GM12892 (cell line): ENCODE data around the gene CNGB1.

Source experiments
- DNase-seq: peaks from one replicate; pipeline ENCODE4 v3.0.0; 2011; ENCODE audit not compliant: insufficient read length
- FAIRE-seq: peaks from 2 replicates; lab custom pipeline; 2011; peaks lifted over from hg19 to GRCh38; lab: Jason Lieb, UNC
- POLR2A ChIP-seq: IDR thresholded peaks from 2 replicates; pipeline ENCODE4 v1.6.1; 2011; ENCODE audit warnings: low read depth, low read length, control low read depth
- POLR2AphosphoS5 ChIP-seq: IDR thresholded peaks from 2 replicates; pipeline ENCODE4 v1.6.1; 2011; ENCODE audit warnings: low read depth, low read length, control low read depth
- TAF1 ChIP-seq: IDR thresholded peaks from 2 replicates; pipeline ENCODE4 v1.6.1; 2011; ENCODE audit warnings: low read depth, mild to moderate bottlenecking, control low read depth, low read length, borderline replicate concordance

The CNGB1 gene

DNA sequence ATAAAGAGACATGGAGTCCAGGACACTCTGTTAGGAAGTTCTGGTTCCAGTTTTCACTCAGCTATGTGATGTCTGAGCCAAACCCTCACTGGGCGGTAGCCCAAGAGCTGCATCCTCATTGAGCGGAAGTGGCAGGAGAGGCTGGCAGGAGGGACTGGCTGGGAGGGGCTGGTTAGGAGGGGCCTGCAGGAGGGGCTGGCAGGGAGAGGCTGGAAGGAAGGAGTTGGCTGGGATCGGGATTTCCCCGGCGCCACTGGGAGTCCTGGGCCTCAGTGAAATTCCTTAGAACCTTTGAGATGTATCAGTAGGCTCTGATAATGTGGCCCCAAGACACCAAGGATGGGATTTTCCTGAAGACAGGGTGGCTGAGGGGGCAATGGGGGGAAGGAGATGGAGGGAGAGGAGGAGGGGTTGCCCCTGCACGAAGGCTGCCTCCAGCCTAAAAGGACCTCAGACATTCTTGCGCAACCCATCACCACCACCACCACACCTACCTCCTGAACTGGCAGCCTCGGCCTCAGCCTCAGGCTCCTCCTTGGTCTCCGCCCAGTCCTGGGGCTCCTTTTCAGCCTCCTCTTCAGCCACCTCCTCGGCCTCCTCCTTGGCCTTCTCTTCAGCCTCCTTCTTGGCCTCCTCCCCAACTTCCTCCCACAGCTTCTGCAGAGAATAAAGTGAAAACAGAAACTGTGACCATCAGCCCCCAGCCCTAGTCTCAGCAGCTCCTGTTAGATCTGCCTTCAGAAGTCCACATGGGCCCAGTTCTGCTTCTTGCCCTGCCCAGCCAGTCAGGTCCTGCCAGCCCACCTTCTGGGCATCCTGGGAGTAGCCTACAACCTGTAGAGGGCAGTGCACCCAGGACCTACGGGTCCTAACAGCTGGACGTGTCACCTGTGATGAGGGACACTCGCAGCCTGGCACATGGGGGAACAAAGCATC is 31.7 kb downstream of the CNGB1 start:
- DNase-seq: no peak
- TF ChIP-seq TAF1 (no peak), POLR2AphosphoS5 (no peak), POLR2A (no peak)
- FAIRE-seq: no peak

DNA sequence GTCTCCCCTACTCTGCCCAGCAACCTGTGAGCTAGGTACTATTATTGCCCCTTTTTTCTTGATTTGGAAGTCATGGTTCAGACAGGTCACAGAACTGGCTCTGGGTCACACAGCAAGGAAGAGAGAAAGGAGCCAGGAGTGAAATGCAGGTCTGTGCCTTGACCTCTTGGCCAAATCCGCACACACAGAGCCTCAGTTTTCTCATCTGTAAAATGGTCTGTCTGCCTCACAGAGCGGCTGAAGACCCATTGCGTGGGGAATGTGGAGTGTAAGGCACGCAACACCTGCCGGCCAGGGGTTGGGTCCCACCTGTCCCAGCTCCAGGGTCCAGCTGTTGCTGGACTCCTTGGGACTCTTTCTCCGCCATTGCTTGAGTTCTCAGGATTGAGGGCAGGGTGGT is 32.4 kb downstream of the CNGB1 start:
- no peak for DNase-seq
- TF ChIP-seq POLR2AphosphoS5: no peak
- TF ChIP-seq TAF1: no peak
- no peak for TF ChIP-seq POLR2A
- FAIRE-seq: no peak

DNA sequence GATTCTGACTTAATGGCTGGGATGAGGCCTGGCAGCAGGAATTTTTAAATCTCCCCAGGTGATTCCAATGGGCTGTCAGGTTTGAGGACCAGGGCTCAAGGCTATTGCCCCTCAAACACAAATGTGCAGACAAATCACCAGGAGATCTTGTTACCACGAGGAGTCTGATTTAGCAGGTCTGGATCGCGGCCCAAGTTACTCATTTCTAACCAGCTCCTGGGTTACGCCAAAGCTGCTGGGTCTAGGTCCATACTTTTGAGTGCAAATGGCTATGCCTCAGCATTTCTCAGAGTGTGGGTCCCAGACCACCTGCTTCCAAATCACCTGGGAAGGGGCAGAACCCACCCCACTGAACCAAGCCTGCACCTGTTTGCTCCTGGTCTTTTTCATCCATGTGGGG is 33.1 kb downstream of the CNGB1 start:
- no peak for TF ChIP-seq TAF1
- TF ChIP-seq POLR2A: no peak
- no peak for TF ChIP-seq POLR2AphosphoS5
- DNase-seq: no peak

DNA sequence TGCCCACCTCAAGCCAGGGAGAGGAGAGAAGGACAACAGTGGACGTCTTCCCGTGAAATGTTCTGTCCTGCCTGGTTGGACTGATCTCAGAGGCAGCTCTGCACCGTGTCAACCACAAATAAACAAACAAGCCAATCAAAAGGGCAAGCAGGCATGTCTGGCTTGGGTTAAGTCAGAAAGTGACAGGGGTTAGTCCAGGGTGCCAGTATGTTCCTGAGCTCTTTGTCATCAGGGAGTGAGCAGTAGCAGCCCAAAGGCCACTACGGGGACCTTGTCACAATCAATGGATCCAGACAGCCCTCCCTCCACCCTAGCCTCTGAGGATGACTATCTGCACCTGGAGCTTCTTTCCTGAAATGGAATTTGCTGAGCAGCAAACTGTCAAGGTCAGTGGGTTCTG is 35.0 kb downstream of the CNGB1 start:
- no peak for DNase-seq
- FAIRE-seq: no peak

More for the DNA sequence above, 33.1 kb downstream of the CNGB1 start:
- FAIRE-seq: no peak

DNA sequence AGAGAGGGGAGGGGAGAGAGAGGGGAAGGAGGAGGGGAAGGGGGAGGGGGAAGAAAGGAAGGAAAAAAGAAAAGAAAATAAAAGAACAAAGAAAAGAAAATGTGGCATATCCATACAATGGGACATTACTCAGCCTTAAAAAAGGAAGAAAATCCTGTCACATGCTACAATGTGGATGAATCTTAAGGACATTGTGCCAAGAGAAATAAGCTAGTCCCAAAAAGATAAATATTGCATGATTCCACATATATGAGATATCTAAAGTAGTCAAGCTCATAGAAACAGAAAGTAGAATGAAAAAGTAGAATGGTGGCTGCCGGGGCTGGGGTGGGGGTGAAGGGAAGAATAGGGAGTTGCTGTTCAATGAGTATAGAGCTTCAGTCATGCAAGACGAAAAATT is 40.4 kb downstream of the CNGB1 start:
- FAIRE-seq (no peak), DNase-seq (no peak)
- no peak for TF ChIP-seq POLR2AphosphoS5
- TF ChIP-seq POLR2A: no peak
- TF ChIP-seq TAF1: no peak

More for the DNA sequence above, 35.0 kb downstream of the CNGB1 start:
- TF ChIP-seq TAF1 (no peak), POLR2A (no peak), POLR2AphosphoS5 (no peak)

DNA sequence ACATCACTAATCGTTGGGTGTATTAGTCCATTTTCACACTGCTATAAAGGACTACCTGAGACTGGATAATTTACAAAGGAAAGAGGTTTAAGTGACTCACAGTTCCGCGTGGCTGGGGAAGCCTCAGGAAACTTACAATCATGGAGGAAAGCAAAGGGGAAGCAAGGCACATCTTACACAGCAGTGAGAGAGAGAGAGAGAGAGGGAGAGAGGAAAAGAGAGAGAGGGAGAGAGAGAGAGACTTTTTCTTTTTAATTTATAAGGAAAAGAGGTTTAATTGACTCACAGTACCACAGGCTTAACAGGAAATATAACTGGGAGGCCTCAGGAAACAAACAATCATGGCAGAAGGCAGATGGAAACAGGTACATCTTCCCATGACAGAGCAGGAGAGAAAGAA is 41.7 kb downstream of the CNGB1 start:
- DNase-seq: no peak
- FAIRE-seq: no peak
- no peak for TF ChIP-seq POLR2AphosphoS5
- no peak for TF ChIP-seq TAF1
- no peak for TF ChIP-seq POLR2A

DNA sequence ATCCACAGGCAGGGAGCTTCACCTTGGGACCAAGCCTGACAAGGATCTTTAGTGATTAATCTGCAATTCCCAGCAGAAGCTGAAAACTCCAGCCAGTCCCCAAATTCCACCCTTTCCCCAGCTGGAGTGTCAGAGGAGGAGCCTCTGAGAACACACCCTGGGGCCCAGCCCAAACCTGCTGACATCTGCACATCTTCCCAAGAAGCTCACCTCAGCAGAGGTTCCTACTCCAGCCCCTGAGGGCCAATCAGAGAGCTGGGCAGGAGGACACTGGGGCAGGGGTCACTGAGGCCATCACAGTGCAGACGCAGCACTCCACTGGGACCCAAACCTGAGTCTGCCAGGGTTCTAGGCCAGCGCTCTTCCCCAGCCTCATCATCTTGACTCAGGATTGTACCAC is 44.9 kb downstream of the CNGB1 start:
- FAIRE-seq (no peak), DNase-seq (no peak)
- TF ChIP-seq POLR2AphosphoS5: no peak
- TF ChIP-seq TAF1: no peak
- TF ChIP-seq POLR2A: no peak

DNA sequence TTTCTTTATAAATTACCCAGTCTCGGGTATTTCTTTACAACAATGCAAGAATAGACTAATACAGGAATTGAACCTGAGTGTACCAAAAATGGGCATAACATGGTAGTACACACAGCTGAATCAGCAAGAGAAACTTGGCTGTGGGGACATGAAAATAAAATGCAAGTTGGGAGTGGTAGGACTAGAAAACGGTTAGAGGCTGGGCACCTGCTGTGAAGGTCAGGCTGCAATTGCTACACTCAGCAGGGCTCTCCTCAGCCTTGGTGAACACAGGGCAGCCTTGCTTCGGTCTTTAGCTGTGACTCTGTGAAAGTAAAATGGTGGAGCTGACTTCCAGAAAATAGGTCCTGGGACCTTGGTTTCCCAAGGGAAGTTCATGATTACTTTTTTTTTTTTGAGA is 45.6 kb downstream of the CNGB1 start:
- no peak for DNase-seq

DNA sequence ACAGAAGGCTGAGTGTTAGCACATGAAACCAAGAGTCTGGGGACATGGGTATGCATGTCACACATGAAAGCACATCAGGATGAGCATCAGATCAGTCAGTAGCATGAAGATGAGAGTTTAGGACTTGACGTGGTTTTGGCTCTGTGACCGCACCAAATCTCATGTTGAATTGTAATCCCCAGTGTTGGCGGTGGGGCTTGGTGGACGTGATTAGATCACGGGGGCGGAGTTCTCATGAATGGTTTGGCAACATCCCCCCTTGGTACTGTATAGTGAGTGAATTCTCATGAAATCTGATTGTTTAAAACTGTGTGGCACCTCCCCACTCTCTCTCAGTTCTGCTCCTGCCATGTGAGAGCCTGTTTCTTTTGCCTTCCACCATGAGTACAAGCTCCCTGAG is 46.4 kb downstream of the CNGB1 start:
- DNase-seq (no peak), FAIRE-seq (no peak)
- TF ChIP-seq POLR2AphosphoS5: no peak
- no peak for TF ChIP-seq TAF1
- no peak for TF ChIP-seq POLR2A

More for the DNA sequence above, 45.6 kb downstream of the CNGB1 start:
- FAIRE-seq: no peak
- TF ChIP-seq POLR2AphosphoS5 (no peak), POLR2A (no peak), TAF1 (no peak)

DNA sequence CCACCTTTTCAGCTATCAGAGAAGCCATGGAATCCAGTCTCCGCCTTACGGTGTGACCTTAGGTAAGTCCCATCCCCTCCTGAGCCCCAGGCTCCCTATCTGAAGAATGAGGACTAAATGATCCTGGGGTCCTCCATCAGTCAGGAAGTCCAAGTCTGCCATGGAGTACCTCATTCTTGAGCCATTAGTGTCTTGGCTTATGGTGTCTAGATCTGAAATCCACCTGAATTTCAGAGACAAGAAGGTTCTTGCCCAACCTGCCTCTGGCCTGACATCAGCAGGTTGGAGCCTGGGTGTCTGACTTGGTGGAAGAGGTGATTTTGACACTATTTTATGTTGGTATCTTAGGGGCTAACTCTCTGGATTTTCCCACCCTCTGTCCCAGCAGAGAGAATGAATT is 47.1 kb downstream of the CNGB1 start:
- FAIRE-seq: no peak
- DNase-seq: no peak
- TF ChIP-seq TAF1 (no peak), POLR2AphosphoS5 (no peak), POLR2A (no peak)

DNA sequence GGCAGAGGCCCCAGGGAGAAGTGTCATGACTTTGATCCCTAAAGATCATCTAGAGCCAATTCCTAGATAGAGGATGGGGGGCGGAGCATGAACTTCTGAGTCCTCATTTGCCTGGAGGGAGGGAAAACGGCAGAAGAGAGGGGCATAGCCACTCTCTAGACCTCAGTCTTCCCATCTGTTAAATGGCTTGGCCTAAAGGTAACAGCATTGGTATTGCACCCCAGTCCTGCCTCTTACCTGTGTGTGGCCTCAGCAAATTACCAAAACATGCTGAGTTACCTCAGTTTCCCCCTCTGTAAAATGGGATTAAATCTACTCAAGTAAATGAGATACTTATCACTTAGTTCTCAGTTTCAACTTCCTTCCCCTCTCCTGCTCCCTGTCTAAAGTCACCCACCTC is 47.5 kb downstream of the CNGB1 start:
- DNase-seq (no peak), FAIRE-seq (no peak)
- TF ChIP-seq POLR2AphosphoS5 (no peak), POLR2A (no peak), TAF1 (no peak)

DNA sequence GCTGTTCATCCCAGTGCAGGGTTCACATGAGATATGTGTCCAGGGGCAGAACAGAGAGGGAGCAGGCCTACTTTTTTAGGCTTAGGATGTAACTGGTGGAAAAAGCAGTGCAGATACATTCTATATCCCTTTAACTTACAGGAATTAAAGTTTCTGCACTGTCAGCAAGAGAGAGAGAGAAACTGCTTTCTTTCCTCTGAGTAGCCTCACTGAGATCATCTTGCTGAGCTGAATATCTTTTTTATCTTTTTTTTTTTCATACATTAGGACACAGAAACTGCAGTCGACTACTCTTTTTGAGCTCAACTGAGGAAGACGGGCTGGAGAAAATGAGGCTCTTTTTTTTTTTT is 50.1 kb downstream of the CNGB1 start:
- TF ChIP-seq POLR2A (no peak), TAF1 (no peak), POLR2AphosphoS5 (no peak)
- no peak for DNase-seq
- FAIRE-seq: no peak
